Tibial artery (tissue), 4 donors: ENCODE results near the gene CDKN1A.

Experiments used
- DNase-seq, 2 donors: peaks; one replicate each; pipeline ENCODE4 v3.0.0-alpha.2; 2019
- H3K27ac ChIP-seq, 2 donors: fragments of 200-600 bp; sonication (generic) in 1 of 2; 1 replicate in 1 of 2; 2 replicates in 1 of 2; pipeline ENCODE4 v1.5.1; 2018 to 2019; ENCODE audit warnings: mild to moderate bottlenecking in 1 of 2
- H3K27me3 ChIP-seq, 2 donors: fragments of 200-600 bp; sonication (generic) in 1 of 2; one replicate each; pipeline versions ENCODE4 v1.5.1 to v1.6.0; 2016 to 2019
- H3K36me3 ChIP-seq, 3 donors: fragments of 200-600 bp; sonication (generic) in 2 of 3; one replicate each; pipeline ENCODE4 v1.5.1; 2016 to 2019; ENCODE audit warnings: mild to moderate bottlenecking in 2 of 3
- H3K4me1 ChIP-seq, 4 donors: fragments of 200-600 bp; sonication (generic) in 2 of 4; 1 replicate in 3 of 4; 2 replicates in 1 of 4; pipeline ENCODE4 v1.5.1; 2016 to 2019
- H3K4me3 ChIP-seq, 2 donors: fragments of 200-600 bp; sonication (generic) in 1 of 2; 1 replicate in 1 of 2; 2 replicates in 1 of 2; pipeline ENCODE4 v1.5.1; 2018 to 2019; ENCODE audit warnings: mild to moderate bottlenecking in 2 of 2
- H3K9me3 ChIP-seq, 3 donors: fragments of 200-600 bp; sonication (generic) in 1 of 3; one replicate each; pipeline ENCODE4 v1.5.1; 2016 to 2019
- CTCF ChIP-seq, 2 experiments: fragments of 200-600 bp in 1 of 2; fragments of 450-650 bp in 1 of 2; IDR thresholded peaks; one replicate each; pipeline ENCODE4 v1.5.1; 2017 to 2019; ENCODE audit warnings: antibody characterized with exemption in 2 of 2, mild to moderate bottlenecking in 1 of 2, moderate library complexity in 1 of 2
- intact Hi-C: fragments of 100-400 bp; cut with DNase I; formaldehyde crosslinking; loops from one replicate; pipeline ENCODE4 v1.15.0; 2023; ENCODE audit warnings: low total_unique reads

Gene CDKN1A

GRCh38 chr6:36691612-36692011, 13.1 kb downstream of the CDKN1A start:
- Histone ChIP-seq H3K36me3 (peaks cover 13 to 18% (median 14%) of the 10 kb centered on the region in 3 donors), H3K4me1 (peaks cover 0 to 13% (median 9%) of the 10 kb centered on the region in 4 donors), H3K27ac (no peak overlapping the region), H3K27me3 (no peaks in the 10 kb centered on the region), H3K4me3 (no peak overlapping the region), H3K9me3 (no peaks in the 10 kb centered on the region)
- DNase-seq = peak in 1 of 2 donors; percentile 23
- intact Hi-C loops = no loop called here
- no peak for TF ChIP-seq CTCF (IDR thresholded peaks at IDR 0.05)

GRCh38 chr6:36692220-36692619, 13.7 kb downstream of the CDKN1A start:
- intact Hi-C loops = no loop called here

GRCh38 chr6:36692861-36693702, 14.6 kb downstream of the CDKN1A start:
- no peak for TF ChIP-seq CTCF (IDR thresholded peaks at IDR 0.05)
- Histone ChIP-seq H3K27ac (peak overlapping the region in 1 of 2 donors; percentile 47), H3K36me3 (peaks cover 0 to 3% (median 0%) of the 10 kb centered on the region in 3 donors), H3K4me1 (peaks cover 0 to 13% (median 9%) of the 10 kb centered on the region in 4 donors), H3K27me3 (no peaks in the 10 kb centered on the region), H3K4me3 (no peak overlapping the region), H3K9me3 (no peaks in the 10 kb centered on the region)
- intact Hi-C loops = no loop called here
- DNase-seq = peak in 1 of 2 donors; percentile 85

More at GRCh38 chr6:36692220-36692619, 13.7 kb downstream of the CDKN1A start:
- DNase-seq = no peak
- Histone ChIP-seq H3K9me3 (no peaks in the 10 kb centered on the region), H3K27ac (peak overlapping the region in 1 of 2 donors; percentile 47), H3K27me3 (no peaks in the 10 kb centered on the region), H3K4me1 (peaks cover 0 to 13% (median 9%) of the 10 kb centered on the region in 4 donors), H3K36me3 (peaks cover 7 to 12% (median 8%) of the 10 kb centered on the region in 3 donors), H3K4me3 (no peak overlapping the region)
- TF ChIP-seq CTCF (IDR thresholded peaks at IDR 0.05) = no peak

- no peak for DNase-seq
- H3K4me1 ChIP-seq = peaks cover 0 to 13% (median 9%) of the 10 kb centered on the region in 4 donors
- no peaks in the 10 kb centered on the region for H3K9me3 ChIP-seq
- no peak overlapping the region for H3K27ac ChIP-seq
- TF ChIP-seq CTCF (IDR thresholded peaks at IDR 0.05) = no peak
- no peaks in the 10 kb centered on the region for H3K27me3 ChIP-seq
- H3K36me3 ChIP-seq = no peaks in the 10 kb centered on the region
- no peak overlapping the region for H3K4me3 ChIP-seq
- intact Hi-C loops = no loop called here
Measured at GRCh38 chr6:36694616-36695015, 16.1 kb downstream of the CDKN1A start.

- no peaks in the 10 kb centered on the region for H3K9me3 ChIP-seq
- H3K27me3 ChIP-seq = no peaks in the 10 kb centered on the region
- H3K4me3 ChIP-seq = no peak overlapping the region
- H3K36me3 ChIP-seq = no peaks in the 10 kb centered on the region
- TF ChIP-seq CTCF (IDR thresholded peaks at IDR 0.05) = no peak
- no peak overlapping the region for H3K27ac ChIP-seq
- H3K4me1 ChIP-seq = peaks cover 0 to 13% (median 9%) of the 10 kb centered on the region in 4 donors
- intact Hi-C loops = no loop called here
- DNase-seq = no peak
Measured at GRCh38 chr6:36695414-36695813, 16.9 kb downstream of the CDKN1A start.
